IMR-90 (cell line): Measurements from ENCODE around the gene DENND1B. TPM values are rescaled to one million over a fixed set of nuclear protein-coding genes. Genes with fewer than 3 reads are reported as not detected.

Experiments
- ATAC-seq: fragments of 200-7000 bp; cut with Tn5 transposase; 2 replicates; pipeline ENCODE4 v1.9.1; 2020; ENCODE audit warnings: low read depth, mild to moderate bottlenecking, moderate library complexity
- BruUV-seq: library from RNA; stranded (reverse); fragments of 400-500 nt; replicated peaks from 2 replicates; lab custom pipeline; 2021; lab: Mats Ljungman, UMichigan
- CTCF ChIA-PET: fragments of 300-600 bp; formaldehyde crosslinking; extraction: SDS; loops from one replicate; lab custom pipeline; 2021; ENCODE audit warnings: antibody characterized with exemption; lab: Yijun Ruan, JAX
- POLR2A ChIA-PET: fragments of 300-600 bp; sonication (Branson Sonifier 250); formaldehyde crosslinking; loops from one replicate; lab custom pipeline; 2022; ENCODE audit warnings: antibody characterized with exemption; ENCODE audit not compliant: unreplicated experiment; lab: Charles Lee
- DNase-seq: peaks from one replicate; pipeline ENCODE4 v3.0.0; 2013
- H2AFZ ChIP-seq: replicated peaks from 2 replicates; pipeline ENCODE3; 2013; ENCODE audit warnings: low read length, mild to moderate bottlenecking; ENCODE audit not compliant: poor library complexity
- H2AK5ac ChIP-seq: 2 replicates; pipeline ENCODE4 v1.6.1; 2013; ENCODE audit warnings: low read depth, low read length, inconsistent platforms
- H2AK9ac ChIP-seq: replicated peaks from 2 replicates; pipeline ENCODE3; 2013; ENCODE audit warnings: mild to moderate bottlenecking, low read depth, low read length, moderate library complexity; ENCODE audit not compliant: poor library complexity
- H2BK120ac ChIP-seq: 2 replicates; pipeline ENCODE4 v1.6.1; 2013; ENCODE audit warnings: low read depth, low read length, inconsistent platforms
- H2BK15ac ChIP-seq: 3 replicates; pipeline ENCODE4 v1.6.1; 2013; ENCODE audit warnings: low read depth, low read length, inconsistent platforms
- H2BK20ac ChIP-seq: 2 replicates; pipeline ENCODE4 v1.6.1; 2013; ENCODE audit warnings: low read depth, mild to moderate bottlenecking, inconsistent platforms, low read length, moderate library complexity
- H2BK5ac ChIP-seq: 2 replicates; pipeline ENCODE4 v1.6.1; 2013; ENCODE audit warnings: mild to moderate bottlenecking, low read depth, low read length, inconsistent platforms; ENCODE audit not compliant: poor library complexity, severe bottlenecking
- H3K14ac ChIP-seq: replicated peaks from 2 replicates; pipeline ENCODE4 v1.6.1; 2013; ENCODE audit warnings: low read depth, low read length, inconsistent platforms
- H3K18ac ChIP-seq: 2 replicates; pipeline ENCODE4 v1.6.1; 2013; ENCODE audit warnings: low read depth, low read length, control low read depth
- H3K23ac ChIP-seq: 2 replicates; pipeline ENCODE4 v1.6.1; 2013; ENCODE audit warnings: low read depth, low read length, inconsistent platforms
- H3K27ac ChIP-seq: 2 replicates; pipeline ENCODE4 v1.5.1; 2013; ENCODE audit warnings: mild to moderate bottlenecking, control low read depth, low read length; ENCODE audit not compliant: insufficient read depth
- H3K27me3 ChIP-seq: 2 replicates; pipeline ENCODE4 v1.6.1; 2013; ENCODE audit warnings: low read length; ENCODE audit not compliant: control insufficient read depth, insufficient read depth
- H3K36me3 ChIP-seq: 2 replicates; pipeline ENCODE4 v1.6.1; 2013; ENCODE audit warnings: low read length, mixed read lengths; ENCODE audit not compliant: control insufficient read depth, insufficient read depth
- H3K4ac ChIP-seq: 2 replicates; pipeline ENCODE4 v1.6.1; 2013; ENCODE audit warnings: low read depth, low read length, inconsistent platforms
- H3K4me1 ChIP-seq: 2 replicates; pipeline ENCODE4 v1.6.1; 2013; ENCODE audit warnings: low read length, mixed read lengths; ENCODE audit not compliant: control insufficient read depth, insufficient read depth
- H3K4me2 ChIP-seq: 2 replicates; pipeline ENCODE4 v1.6.1; 2013; ENCODE audit warnings: low read depth, mild to moderate bottlenecking, control low read depth, low read length, moderate library complexity
- H3K4me3 ChIP-seq: 2 replicates; pipeline ENCODE4 v1.5.1; 2013; ENCODE audit warnings: low read depth, mild to moderate bottlenecking, control low read depth, low read length, moderate library complexity; ENCODE audit not compliant: insufficient read depth
- H3K56ac ChIP-seq: 2 replicates; pipeline ENCODE4 v1.6.1; 2013; ENCODE audit warnings: low read length, inconsistent platforms; ENCODE audit not compliant: insufficient read depth; ENCODE audit errors: extremely low read depth
- H3K79me1 ChIP-seq, 2 experiments: 2 replicates each; pipeline ENCODE4 v1.6.1; 2013; ENCODE audit warnings: low read length in 2 of 2, inconsistent platforms in 1 of 2, low read depth in 1 of 2
- H3K9ac ChIP-seq: 2 replicates; pipeline ENCODE4 v1.6.1; 2013; ENCODE audit warnings: low read depth, low read length, control low read depth
- H3K9me1 ChIP-seq: 2 replicates; pipeline ENCODE4 v1.6.1; 2013; ENCODE audit warnings: low read length, inconsistent platforms; ENCODE audit not compliant: insufficient read depth
- H3K9me3 ChIP-seq: 2 replicates; pipeline ENCODE4 v1.6.1; 2013; ENCODE audit warnings: low read length; ENCODE audit not compliant: control insufficient read depth, insufficient read depth
- H4K20me1 ChIP-seq: 2 replicates; pipeline ENCODE4 v1.6.1; 2013; ENCODE audit warnings: low read length, inconsistent platforms; ENCODE audit not compliant: insufficient read depth
- H4K5ac ChIP-seq: 2 replicates; pipeline ENCODE4 v1.6.1; 2013; ENCODE audit warnings: mild to moderate bottlenecking, low read depth, low read length, control low read depth
- H4K8ac ChIP-seq, 2 experiments: 2 replicates each; pipeline ENCODE4 v1.6.1; 2013; ENCODE audit warnings: low read depth in 2 of 2, low read length in 2 of 2, control low read depth in 1 of 2, inconsistent platforms in 1 of 2
- H4K91ac ChIP-seq: 2 replicates; pipeline ENCODE4 v1.6.1; 2013; ENCODE audit warnings: low read depth, low read length, inconsistent platforms; ENCODE audit not compliant: insufficient read depth
- CTCF ChIP-seq: conservative IDR thresholded peaks from 2 replicates; pipeline ENCODE4 v1.5.1; 2012; ENCODE audit warnings: mild to moderate bottlenecking, low read depth, low read length, improper control_type of control experiment
- WGBS, 2 experiments: methylation state at CpG; one replicate each; pipeline versions ENCODE4 v1.1.5 to v1.1.7; 2013; ENCODE audit warnings: missing lambda C conversion rate in 2 of 2; ENCODE audit not compliant: insufficient read length in 1 of 2; ENCODE audit errors: extremely low coverage in 2 of 2; 5-methylcytosine and 5-hydroxymethylcytosine counted together
- dilution Hi-C: fragments of 300-500 bp; cut with HindIII; formaldehyde crosslinking; loops from one replicate; pipeline ENCODE4 v1.14.3; 2018; ENCODE audit warnings: low sequenced_read_pairs; ENCODE audit not compliant: unreplicated experiment
- in situ Hi-C: fragments of 300-500 bp; cut with MboI; formaldehyde crosslinking; loops from 3 replicates; pipeline ENCODE4 v1.14.3; 2019; ENCODE audit warnings: low sequenced_read_pairs, inconsistent platforms, mixed read lengths
- intact Hi-C: fragments of 100-400 bp; cut with micrococcal nuclease; formaldehyde crosslinking; loops from 2 replicates; pipeline ENCODE4 v1.10.0; 2022
- polyA plus RNA-seq, 3 experiments: library from polyadenylated mRNA; depleted of rRNA; stranded (reverse); fragments of >200 nt; gene quantifications; 2 replicates each; pipeline ENCODE4 v1.2.3, GENCODE V29; 2012; ENCODE audit warnings: low replicate concordance in 1 of 3
- total RNA-seq: library from RNA; depleted of rRNA; stranded (reverse); fragments of >200 nt; gene quantifications from 2 replicates; pipeline ENCODE4 v1.2.3, GENCODE V29; 2012

Gene DENND1B
- total and polyA plus RNA-seq, 2 of the 4 experiments (the other 2 are of a cell fraction) = 4.0 to 24.2 TPM

DNA sequence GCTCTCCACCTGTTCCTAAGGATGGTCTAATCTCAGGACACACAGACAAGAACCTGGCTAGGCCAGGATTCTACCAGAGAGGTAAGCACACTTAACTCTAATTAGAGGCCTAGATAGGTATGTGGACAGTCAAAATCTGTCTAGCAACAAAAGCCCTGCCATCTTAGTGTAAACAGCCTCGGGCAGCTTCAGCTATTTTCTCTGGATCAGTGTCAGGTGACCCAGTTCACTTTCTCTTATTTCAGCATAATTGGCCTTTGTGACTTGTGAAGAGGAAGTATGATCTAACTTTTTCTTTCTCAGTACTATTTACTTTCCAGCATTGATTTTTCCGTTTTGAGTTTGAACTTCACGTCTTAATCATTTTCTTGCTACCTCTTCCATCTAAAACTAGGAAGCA is 289.5 kb downstream of the DENND1B start:
- no peak overlapping the region for H3K9ac ChIP-seq
- no peak overlapping the region for H2BK120ac ChIP-seq
- no peak overlapping the region for H3K4me2 ChIP-seq
- dilution Hi-C loops = no loop called here
- H3K56ac ChIP-seq = no peak overlapping the region
- no peak for ATAC-seq
- H3K14ac ChIP-seq = no peak overlapping the region
- no peak overlapping the region for H2BK20ac ChIP-seq
- H3K9me1 ChIP-seq = 0 out of 2 replicates have a peak, but pooled peaks cover 2% of the 10 kb centered on the region
- in situ Hi-C loops = no loop called here
- no peak overlapping the region for H3K23ac ChIP-seq
- no peak overlapping the region for H2BK15ac ChIP-seq
- no peaks in the 10 kb centered on the region for H3K4me1 ChIP-seq
- H3K79me1 ChIP-seq = no peaks in the 10 kb centered on the region
- no CpG with 5 or more reads among the region's 3 CpGs for WGBS, 2 experiments
- H3K9me3 ChIP-seq = no peaks in the 10 kb centered on the region
- H4K20me1 ChIP-seq = no peaks in the 10 kb centered on the region
- no peak overlapping the region for H2AFZ ChIP-seq
- no peak overlapping the region for H4K5ac ChIP-seq
- no peak overlapping the region for H2AK9ac ChIP-seq
- H3K4me3 ChIP-seq = no peak overlapping the region
- no peak overlapping the region for H3K27ac ChIP-seq
- no peak overlapping the region for H3K4ac ChIP-seq
- no TSS peak for BruUV-seq
- H4K91ac ChIP-seq = no peak overlapping the region
- H3K36me3 ChIP-seq = no peaks in the 10 kb centered on the region
- no peak for TF ChIP-seq CTCF
- CTCF ChIA-PET = interaction anchor here (0.5 kb wide), 1 partner anchor 763 kb away, joined by 4 read pairs; no protein-coding TSS in a partner anchor
- no peak overlapping the region for H2BK5ac ChIP-seq
- DNase-seq = no peak
- POLR2A ChIA-PET = interaction anchor here (0.5 kb wide), 1 partner anchor 34 kb away, joined by 3 read pairs; no protein-coding TSS in a partner anchor
- no peak overlapping the region for H4K8ac ChIP-seq
- no peak overlapping the region for H2AK5ac ChIP-seq
- H3K27me3 ChIP-seq = no peaks in the 10 kb centered on the region
- H3K18ac ChIP-seq = no peak overlapping the region
- intact Hi-C loops = no loop called here
